NCI-H345 (cell line): ENCODE results near the gene FADD.
"Not testable (repeated sequence)": the region's sequence is repeated elsewhere in the genome, so short reads cannot be mapped to it uniquely, and the experiment has no call there.

Experiments
- DNase-seq: peaks from one replicate; lab custom pipeline; 2025; lab: John Stamatoyannopoulos, UW

Gene FADD

GRCh38 chr11:70205049-70205725, 2.1 kb downstream of the FADD start:
- DNase-seq: no peak

GRCh38 chr11:70205766-70206165, 2.7 kb downstream of the FADD start:
- DNase-seq: no peak

DNA sequence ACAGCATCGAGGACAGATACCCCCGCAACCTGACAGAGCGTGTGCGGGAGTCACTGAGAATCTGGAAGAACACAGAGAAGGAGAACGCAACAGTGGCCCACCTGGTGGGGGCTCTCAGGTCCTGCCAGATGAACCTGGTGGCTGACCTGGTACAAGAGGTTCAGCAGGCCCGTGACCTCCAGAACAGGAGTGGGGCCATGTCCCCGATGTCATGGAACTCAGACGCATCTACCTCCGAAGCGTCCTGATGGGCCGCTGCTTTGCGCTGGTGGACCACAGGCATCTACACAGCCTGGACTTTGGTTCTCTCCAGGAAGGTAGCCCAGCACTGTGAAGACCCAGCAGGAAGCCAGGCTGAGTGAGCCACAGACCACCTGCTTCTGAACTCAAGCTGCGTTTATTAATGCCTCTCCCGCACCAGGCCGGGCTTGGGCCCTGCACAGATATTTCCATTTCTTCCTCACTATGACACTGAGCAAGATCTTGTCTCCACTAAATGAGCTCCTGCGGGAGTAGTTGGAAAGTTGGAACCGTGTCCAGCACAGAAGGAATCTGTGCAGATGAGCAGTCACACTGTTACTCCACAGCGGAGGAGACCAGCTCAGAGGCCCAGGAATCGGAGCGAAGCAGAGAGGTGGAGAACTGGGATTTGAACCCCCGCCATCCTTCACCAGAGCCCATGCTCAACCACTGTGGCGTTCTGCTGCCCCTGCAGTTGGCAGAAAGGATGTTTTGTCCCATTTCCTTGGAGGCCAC, 3.3 kb downstream of the FADD start:
- DNase-seq: no peak

- DNase-seq: no peak
Observed at GRCh38 chr11:70206982-70207376, 3.9 kb downstream of the FADD start.

GRCh38 chr11:70207531-70208131, 4.5 kb downstream of the FADD start:
- no peak for DNase-seq

GRCh38 chr11:70209391-70209912, 6.4 kb downstream of the FADD start:
- DNase-seq: no peak

- no peak for DNase-seq
Observed at GRCh38 chr11:70210051-70210501, 7.0 kb downstream of the FADD start.

GRCh38 chr11:70210530-70210929, 7.4 kb downstream of the FADD start:
- no peak for DNase-seq

- no peak for DNase-seq
Observed at GRCh38 chr11:70212227-70212811, 9.2 kb downstream of the FADD start.

DNA sequence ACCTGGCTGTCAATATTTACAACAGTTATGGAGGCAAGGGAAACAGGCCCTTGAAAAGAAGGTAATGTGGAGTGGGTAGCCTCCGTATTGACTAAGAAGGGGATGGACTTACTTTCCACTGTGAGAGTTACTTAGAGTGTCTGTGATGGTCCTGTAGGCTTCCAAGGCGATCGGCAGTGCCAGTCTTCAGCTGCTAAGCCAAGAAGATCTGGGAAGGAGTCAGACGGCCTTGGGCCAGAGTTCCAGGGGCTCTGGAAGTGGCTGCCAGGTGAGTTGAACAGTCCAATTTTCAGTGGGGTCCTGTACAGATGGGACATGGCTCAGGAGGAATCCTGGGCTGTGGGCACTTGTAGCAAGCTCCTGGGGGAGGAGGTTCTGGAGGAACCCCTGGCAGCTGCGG, 14.3 kb downstream of the FADD start:
- not testable (repeated sequence) for DNase-seq

DNA sequence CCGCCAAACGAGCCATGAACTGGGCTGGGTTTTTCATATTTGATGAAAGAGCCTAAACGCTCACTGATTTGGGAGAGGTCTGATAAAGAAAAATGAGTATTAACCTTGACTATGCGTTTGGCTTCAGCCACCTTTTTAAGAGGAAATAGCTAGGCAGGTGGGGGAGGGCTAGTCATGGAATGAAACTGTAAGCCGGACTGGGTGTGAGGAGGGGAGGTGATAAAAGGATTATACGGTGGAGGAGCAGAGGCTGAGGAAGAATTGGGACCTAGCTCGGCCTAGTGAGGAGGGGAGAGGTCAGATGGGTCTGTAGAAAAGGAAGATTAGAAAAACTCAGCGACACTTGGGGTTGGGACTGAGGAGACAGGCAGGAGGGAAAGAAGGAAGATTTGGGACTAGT, 15.0 kb downstream of the FADD start:
- not testable (repeated sequence) for DNase-seq

DNA sequence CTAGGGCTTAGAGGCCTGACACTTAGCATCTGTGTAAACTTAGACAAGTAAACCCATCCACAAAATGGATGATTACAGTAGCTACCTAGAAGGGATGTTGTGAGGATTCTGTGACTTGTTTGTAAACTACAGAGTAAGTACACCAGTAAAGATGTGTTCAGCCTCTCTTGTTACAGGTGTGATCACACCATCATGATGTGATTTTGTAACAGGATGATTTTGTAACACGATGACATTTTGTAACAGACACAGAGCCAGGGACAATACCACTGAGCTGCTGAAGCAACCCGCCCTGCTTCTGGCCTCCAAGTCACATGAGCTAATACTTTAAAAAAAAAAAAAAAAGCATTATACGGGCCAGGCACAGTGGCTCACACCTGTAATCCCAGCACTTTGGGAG, 17.0 kb downstream of the FADD start:
- DNase-seq: no peak

- no peak for DNase-seq
Observed at GRCh38 chr11:70220920-70221319, 17.8 kb downstream of the FADD start.

- no peak for DNase-seq
Observed at GRCh38 chr11:70225681-70226177, 22.6 kb downstream of the FADD start.

DNA sequence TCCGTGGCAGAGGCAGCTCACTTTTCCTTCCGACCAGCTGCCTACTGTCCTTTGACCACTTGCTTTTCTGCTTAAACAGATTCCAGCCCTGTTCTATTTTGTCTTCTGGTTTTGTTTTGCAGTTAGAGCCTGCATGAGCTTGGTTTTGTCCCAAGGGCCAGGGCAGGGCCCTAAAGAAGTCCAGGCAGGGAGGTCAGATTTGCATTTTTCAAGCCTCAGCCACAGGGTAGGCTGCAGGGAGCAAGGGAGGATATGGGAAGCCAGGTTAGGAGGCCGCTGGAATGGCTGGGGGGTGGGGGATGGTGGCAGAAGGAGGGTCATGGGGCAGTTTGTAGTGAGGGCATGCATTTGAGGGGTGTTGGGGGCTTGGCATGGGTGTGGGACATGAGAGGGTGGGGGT, 23.1 kb downstream of the FADD start:
- DNase-seq: no peak

DNA sequence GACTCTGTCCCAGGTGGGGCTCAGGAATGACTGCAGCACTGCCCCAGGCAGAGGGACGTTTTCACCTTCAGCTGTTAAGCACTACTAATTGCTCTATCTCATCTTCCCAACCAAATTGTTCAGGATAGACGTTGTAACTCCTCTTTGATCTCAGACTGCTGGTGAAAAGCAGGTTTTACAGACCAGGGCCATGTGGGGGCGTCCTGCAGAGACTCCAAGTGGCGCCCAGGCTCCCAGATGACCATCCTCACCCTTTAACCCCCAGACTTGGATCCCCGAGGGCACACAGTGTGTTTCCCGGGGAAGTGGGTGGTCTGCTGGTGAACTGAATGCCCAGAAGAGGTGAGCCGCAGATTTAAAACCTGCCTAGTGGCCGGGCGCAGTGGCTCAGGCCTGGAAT, 23.9 kb downstream of the FADD start:
- DNase-seq: no peak

- DNase-seq: no peak
Observed at GRCh38 chr11:70229737-70230136, 26.6 kb downstream of the FADD start.

DNA sequence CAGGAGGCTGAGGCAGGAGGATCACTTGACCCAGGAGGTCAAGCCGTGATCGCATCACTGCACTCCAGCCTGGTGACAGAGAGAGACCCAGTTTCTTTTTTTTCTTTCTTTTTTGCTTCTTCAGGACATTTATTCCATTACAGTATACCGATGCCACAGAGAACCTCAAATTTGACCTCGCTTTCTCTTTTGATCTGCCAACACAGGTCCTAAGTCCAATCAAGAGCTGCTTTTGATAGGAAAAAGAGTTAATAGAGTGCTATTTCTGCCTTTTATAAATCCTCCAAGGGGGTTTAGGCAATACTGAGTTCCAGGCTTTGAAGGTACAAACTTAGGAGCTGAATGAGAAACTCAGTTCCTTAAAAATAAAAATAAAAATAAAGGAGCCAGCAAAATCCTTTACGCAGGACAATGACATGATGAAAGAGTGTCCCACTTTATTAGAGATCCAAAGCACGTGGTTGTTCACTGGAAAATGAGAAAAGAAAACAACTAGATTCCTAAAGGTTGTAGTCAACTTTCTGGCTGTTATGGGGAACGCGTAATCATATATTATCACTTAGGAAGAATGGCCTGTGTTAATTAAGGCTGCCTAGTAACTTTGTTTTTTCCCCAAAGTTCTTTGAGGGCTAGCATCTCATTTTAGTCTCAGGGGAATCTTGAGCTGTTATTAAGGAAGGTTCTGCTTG, 27.2 kb downstream of the FADD start:
- no peak for DNase-seq

GRCh38 chr11:70230840-70231710, 28.0 kb downstream of the FADD start:
- no peak for DNase-seq

DNA sequence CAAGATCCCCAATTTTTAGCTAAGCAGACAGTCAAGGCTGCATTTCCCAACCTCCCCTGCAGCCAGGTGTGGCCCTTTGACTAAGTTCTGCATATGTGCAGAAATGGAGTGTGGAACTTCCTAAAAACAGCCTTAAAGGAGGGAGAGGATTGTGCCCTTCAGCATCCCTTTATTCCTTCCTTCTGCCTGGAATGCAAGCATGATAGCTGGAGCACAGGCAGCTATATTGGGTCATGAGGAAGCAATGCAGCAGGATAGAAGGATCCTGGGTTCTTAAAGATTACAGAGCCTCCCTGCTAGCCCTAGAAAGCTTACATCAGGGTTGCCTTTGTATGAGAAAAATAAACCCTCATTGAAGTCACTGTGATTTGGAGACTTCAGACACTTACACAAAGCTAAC, 29.9 kb downstream of the FADD start:
- DNase-seq: no peak

DNA sequence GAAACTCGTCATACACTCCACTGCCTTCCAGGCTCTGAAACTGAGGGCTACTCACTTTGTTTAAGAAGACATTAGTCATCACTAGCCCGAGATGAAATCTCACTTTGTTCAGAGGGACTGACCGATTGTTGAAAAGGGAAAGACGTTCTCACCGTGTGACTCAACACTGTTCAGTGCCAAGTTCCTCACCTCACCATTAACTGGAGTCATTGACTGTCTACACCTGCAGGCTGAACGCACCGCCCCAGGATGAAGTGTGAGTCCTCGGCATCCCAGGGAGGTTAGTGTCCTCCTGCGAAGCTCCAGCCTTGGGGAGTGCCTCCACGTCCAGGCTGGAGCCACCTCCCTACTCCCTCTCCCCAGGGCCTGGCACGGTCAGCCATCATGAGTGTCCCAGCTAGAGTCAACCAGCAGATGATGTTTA, 30.4 kb downstream of the FADD start:
- no peak for DNase-seq
